ENCODE measurements around the gene SMAD3. TPM values are rescaled to one million over a fixed set of nuclear protein-coding genes. Genes with fewer than 3 reads are reported as not detected.
A peak's percentile ranks its signal among the peaks of the same experiment; 100 is the strongest.

SMAD3 gene
- total RNA-seq, 3 donors from 2014 or later: 22.5 to 44.6 (median 33.4) TPM

DNA sequence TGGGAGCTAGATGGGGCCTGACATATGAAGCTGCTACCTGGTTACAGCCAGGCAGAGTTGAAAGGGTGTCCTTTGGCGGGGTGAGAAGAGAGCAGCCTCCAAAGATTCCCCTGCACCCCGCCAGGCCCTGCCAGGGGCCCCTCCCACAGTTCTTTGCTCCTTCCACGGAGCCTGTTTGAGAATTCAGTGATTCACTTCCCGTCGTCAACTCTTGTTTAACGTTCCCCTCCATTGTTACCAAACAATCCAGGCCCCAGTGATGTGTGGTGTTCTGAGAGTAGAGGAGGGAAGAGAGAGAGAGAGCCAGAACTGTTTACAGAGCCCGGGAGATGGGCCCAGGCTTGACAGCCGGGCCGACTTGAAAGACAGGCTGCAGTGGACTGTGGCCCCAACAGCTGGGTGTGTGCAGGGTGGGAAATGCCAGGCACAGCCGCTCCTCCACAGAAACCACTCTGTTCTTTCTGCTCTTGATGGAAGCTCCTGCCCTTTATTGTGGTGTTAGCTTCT lies 81.5 kb downstream of the SMAD3 start:
- no peak for DNase-seq (ENCODE audit: low spot score in 2 of 2)
- peak overlapping the region; percentile 86 to 92 for H3K27ac ChIP-seq
- H3K27me3 ChIP-seq: no peaks in the 10 kb centered on the region
- intact Hi-C loops (cut with DNase I; ENCODE audit: low total_unique reads): no loop called here
- H3K9me3 ChIP-seq: no peaks in the 10 kb centered on the region
- TF ChIP-seq POLR2AphosphoS5 (IDR thresholded peaks at IDR 0.05): no peak
- TF ChIP-seq, protein P1, sequence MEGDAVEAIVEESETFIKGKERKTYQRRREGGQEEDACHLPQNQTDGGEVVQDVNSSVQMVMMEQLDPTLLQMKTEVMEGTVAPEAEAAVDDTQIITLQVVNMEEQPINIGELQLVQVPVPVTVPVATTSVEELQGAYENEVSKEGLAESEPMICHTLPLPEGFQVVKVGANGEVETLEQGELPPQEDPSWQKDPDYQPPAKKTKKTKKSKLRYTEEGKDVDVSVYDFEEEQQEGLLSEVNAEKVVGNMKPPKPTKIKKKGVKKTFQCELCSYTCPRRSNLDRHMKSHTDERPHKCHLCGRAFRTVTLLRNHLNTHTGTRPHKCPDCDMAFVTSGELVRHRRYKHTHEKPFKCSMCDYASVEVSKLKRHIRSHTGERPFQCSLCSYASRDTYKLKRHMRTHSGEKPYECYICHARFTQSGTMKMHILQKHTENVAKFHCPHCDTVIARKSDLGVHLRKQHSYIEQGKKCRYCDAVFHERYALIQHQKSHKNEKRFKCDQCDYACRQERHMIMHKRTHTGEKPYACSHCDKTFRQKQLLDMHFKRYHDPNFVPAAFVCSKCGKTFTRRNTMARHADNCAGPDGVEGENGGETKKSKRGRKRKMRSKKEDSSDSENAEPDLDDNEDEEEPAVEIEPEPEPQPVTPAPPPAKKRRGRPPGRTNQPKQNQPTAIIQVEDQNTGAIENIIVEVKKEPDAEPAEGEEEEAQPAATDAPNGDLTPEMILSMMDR (IDR thresholded peaks at IDR 0.05): no peak
- no peak for TF ChIP-seq POLR2A (IDR thresholded peaks at IDR 0.05)
- no peaks in the 10 kb centered on the region for H3K36me3 ChIP-seq
- peaks cover 28 to 31% of the 10 kb centered on the region in 2 donors for H3K4me1 ChIP-seq
- no peak overlapping the region for H3K4me3 ChIP-seq

DNA sequence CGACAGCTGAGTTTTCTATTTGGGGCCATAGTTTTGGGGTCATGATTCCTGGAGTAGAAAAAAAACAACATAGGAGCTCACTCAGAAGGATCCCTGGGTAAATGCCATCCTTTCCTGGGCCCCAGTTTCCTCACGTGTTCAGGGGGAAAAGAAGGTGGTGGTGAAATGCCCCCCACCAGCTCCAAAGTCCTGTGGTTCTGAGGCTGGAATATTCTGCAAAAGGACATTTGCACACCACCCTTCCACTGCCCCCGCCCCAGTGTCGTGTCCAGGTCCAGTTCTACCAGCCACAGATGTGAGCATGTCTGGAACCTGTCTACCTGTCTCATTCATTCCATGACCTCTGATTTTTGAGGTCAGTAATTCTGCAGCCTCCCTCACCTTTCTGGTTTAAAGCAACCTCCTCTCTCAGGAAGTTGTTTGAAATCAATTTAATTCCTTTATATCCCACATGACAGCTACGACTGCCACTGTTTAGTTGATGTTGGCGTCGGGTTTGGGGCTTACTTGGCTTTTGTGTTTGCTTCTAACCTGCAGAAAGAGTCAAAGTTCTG lies 82.1 kb downstream of the SMAD3 start:
- DNase-seq (ENCODE audit: low spot score in 2 of 2): no peak
- H3K36me3 ChIP-seq: no peaks in the 10 kb centered on the region
- H3K4me3 ChIP-seq: no peak overlapping the region
- H3K4me1 ChIP-seq: peaks cover 26 to 31% of the 10 kb centered on the region in 2 donors
- intact Hi-C loops (cut with DNase I; ENCODE audit: low total_unique reads): no loop called here
- H3K9me3 ChIP-seq: no peaks in the 10 kb centered on the region
- no peaks in the 10 kb centered on the region for H3K27me3 ChIP-seq
- peak overlapping the region; percentile 86 to 92 for H3K27ac ChIP-seq
- TF ChIP-seq, protein P1 (IDR thresholded peaks at IDR 0.05): no peak
- TF ChIP-seq POLR2AphosphoS5 (IDR thresholded peaks at IDR 0.05): no peak

DNA sequence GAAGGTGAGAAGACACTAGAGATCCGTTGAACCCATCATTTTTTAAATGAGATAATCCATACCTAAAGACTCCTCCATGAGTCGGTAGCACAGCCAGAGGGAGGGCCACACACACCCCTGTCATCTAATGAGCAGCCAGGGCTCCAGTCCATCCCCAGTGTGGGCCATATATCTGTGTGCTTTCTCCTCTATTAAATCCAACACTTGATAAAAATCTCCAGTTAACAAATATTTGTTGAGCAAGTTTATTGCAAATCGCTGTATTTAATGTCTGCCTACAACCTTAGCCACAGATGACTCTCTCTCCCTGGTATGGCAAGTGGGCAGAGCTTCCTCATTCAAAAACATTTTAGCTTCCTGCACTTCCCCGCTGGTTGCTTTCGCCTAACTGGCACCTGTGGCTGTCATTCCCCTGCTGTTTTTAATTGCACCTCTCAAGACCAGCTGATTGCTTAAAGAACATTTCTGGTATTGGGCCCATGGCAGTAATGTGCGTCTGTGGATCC lies 82.8 kb downstream of the SMAD3 start:
- H3K27me3 ChIP-seq: no peaks in the 10 kb centered on the region
- no peak overlapping the region for H3K4me3 ChIP-seq
- no peak for DNase-seq (ENCODE audit: low spot score in 2 of 2)
- intact Hi-C loops (cut with DNase I; ENCODE audit: low total_unique reads): no loop called here
- peak overlapping the region; percentile 86 to 92 for H3K27ac ChIP-seq
- no peaks in the 10 kb centered on the region for H3K36me3 ChIP-seq
- TF ChIP-seq POLR2A (IDR thresholded peaks at IDR 0.05) (no peak), POLR2AphosphoS5 (IDR thresholded peaks at IDR 0.05) (no peak)
- TF ChIP-seq, protein P1 (IDR thresholded peaks at IDR 0.05): no peak
- H3K4me1 ChIP-seq: peaks cover 25 to 31% of the 10 kb centered on the region in 2 donors
- H3K9me3 ChIP-seq: no peaks in the 10 kb centered on the region

DNA sequence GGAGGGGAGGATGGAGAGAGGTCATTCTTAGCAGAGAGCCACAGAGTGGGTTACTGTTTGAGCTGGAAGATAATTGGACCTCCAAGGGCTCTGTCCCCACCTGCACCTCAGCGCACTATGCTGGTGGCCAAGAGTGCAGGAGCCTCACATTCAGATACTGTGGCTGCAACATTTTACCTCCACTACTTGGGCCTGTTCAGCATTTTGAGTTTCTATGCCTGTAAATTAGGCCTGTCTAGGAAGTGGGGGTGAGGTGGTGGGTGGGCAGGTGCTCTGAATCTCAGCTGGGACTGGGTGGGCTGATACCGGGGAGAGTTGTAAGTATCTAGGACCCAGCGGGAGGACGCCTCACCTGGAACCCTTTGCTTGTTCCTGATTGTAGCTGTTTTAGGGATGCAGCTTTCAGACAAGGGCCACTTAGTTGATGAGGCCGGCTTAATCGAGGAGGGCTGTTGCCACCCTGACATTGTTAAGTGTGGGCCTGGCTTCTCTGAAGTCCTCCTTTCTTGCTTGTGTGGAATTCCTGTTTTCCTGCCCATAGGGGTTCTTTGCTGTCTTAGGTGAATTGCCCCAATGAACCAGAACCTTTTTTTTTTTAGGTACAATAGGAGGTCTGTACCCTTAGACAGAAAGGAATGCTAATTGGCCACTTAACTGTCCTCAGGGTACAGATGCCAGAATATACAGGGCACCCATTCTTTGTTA lies 83.8 kb downstream of the SMAD3 start:
- no peaks in the 10 kb centered on the region for H3K36me3 ChIP-seq
- intact Hi-C loops (cut with DNase I; ENCODE audit: low total_unique reads): no loop called here
- peaks cover 25 to 31% of the 10 kb centered on the region in 2 donors for H3K4me1 ChIP-seq
- H3K9me3 ChIP-seq: no peaks in the 10 kb centered on the region
- H3K27me3 ChIP-seq: no peaks in the 10 kb centered on the region
- TF ChIP-seq, protein P1 (IDR thresholded peaks at IDR 0.05): no peak
- TF ChIP-seq POLR2AphosphoS5 (IDR thresholded peaks at IDR 0.05) (no peak), POLR2A (IDR thresholded peaks at IDR 0.05) (no peak)
- H3K27ac ChIP-seq: peak overlapping the region; percentile 86 to 92
- no peak for DNase-seq (ENCODE audit: low spot score in 2 of 2)
- H3K4me3 ChIP-seq: no peak overlapping the region

DNA sequence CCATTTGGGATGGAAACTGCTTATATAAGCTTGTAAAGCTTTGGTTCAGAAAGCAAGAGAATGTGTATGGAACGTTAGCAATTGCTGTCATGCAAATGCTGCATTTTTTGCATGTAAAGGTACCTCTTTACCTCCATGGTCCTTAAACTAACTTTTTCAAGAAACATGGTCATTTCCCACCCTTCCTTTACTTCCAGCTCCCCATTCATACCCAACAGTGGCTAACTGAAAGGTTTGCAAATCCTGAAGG lies 84.3 kb downstream of the SMAD3 start:
- no peaks in the 10 kb centered on the region for H3K36me3 ChIP-seq
- intact Hi-C loops (cut with DNase I; ENCODE audit: low total_unique reads): no loop called here
- peak overlapping the region; percentile 86 to 92 for H3K27ac ChIP-seq
- DNase-seq (ENCODE audit: low spot score in 2 of 2): no peak
- peak overlapping the region in 1 of 3 donors; percentile 3 for H3K4me3 ChIP-seq
- H3K9me3 ChIP-seq: no peaks in the 10 kb centered on the region
- TF ChIP-seq POLR2A (IDR thresholded peaks at IDR 0.05) (no peak), POLR2AphosphoS5 (IDR thresholded peaks at IDR 0.05) (no peak)
- TF ChIP-seq, protein P1 (IDR thresholded peaks at IDR 0.05): no peak
- H3K4me1 ChIP-seq: peaks cover 25 to 31% of the 10 kb centered on the region in 2 donors
- H3K27me3 ChIP-seq: no peaks in the 10 kb centered on the region
